SU-DHL-6 (cell line): Measurements from ENCODE around the gene PKD1L1.
"Not testable (repeated sequence)": the region's sequence is repeated elsewhere in the genome, so short reads cannot be mapped to it uniquely, and the experiment has no call there.

Source experiments
- CTCF ChIP-seq: fragments of 200-600 bp; sonication (generic); IDR thresholded peaks from one replicate; pipeline ENCODE4 v1.5.1; 2017; ENCODE audit warnings: antibody characterized with exemption, mild to moderate bottlenecking, low read length, moderate library complexity; ENCODE audit not compliant: insufficient read depth, poor library complexity, severe bottlenecking
- EZH2phosphoT487 ChIP-seq: fragments of 200-600 bp; sonication (generic), shearing (Covaris generic); conservative IDR thresholded peaks from 2 replicates; pipeline ENCODE4 v1.6.1; 2018; ENCODE audit warnings: mild to moderate bottlenecking, antibody characterized with exemption, low read length, moderate library complexity, mixed read lengths

GRCh38 chr7:47942651-47943050 lies 5.6 kb downstream of the PKD1L1 start:
- TF ChIP-seq CTCF, EZH2phosphoT487: not testable (repeated sequence)
